Suprapubic skin (tissue), 3 donors: ENCODE results near the gene STRIP2.

Experiments
- POLR2AphosphoS5 ChIP-seq, 3 donors: sonication (generic); formaldehyde crosslinking; IDR thresholded peaks; one replicate each; pipeline ENCODE4 v1.6.1; 2017; ENCODE audit warnings: antibody characterized with exemption in 3 of 3
- TF ChIP-seq, protein P1 (sequence below), 2 donors: fragments of 200-600 bp in 1 of 2; fragments of 450-650 bp in 1 of 2; sonication (generic) in 1 of 2; IDR thresholded peaks; one replicate each; pipeline ENCODE4 v1.5.1; 2016 to 2019; ENCODE audit warnings: antibody characterized with exemption in 2 of 2, mild to moderate bottlenecking in 1 of 2, moderate library complexity in 1 of 2

- TF ChIP-seq, protein P1, sequence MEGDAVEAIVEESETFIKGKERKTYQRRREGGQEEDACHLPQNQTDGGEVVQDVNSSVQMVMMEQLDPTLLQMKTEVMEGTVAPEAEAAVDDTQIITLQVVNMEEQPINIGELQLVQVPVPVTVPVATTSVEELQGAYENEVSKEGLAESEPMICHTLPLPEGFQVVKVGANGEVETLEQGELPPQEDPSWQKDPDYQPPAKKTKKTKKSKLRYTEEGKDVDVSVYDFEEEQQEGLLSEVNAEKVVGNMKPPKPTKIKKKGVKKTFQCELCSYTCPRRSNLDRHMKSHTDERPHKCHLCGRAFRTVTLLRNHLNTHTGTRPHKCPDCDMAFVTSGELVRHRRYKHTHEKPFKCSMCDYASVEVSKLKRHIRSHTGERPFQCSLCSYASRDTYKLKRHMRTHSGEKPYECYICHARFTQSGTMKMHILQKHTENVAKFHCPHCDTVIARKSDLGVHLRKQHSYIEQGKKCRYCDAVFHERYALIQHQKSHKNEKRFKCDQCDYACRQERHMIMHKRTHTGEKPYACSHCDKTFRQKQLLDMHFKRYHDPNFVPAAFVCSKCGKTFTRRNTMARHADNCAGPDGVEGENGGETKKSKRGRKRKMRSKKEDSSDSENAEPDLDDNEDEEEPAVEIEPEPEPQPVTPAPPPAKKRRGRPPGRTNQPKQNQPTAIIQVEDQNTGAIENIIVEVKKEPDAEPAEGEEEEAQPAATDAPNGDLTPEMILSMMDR (IDR thresholded peaks at IDR 0.05) = no peak
- TF ChIP-seq POLR2AphosphoS5 (IDR thresholded peaks at IDR 0.05) = no peak
Measured at GRCh38 chr7:129385116-129385515, 49.1 kb upstream of the STRIP2 start.
